PC-9 (cell line): ENCODE data around the gene CYGB.

Source experiments
- CTCF ChIP-seq: fragments of 200-600 bp; sonication (generic); conservative IDR thresholded peaks from 2 replicates; pipeline ENCODE4 v1.6.1; 2017; ENCODE audit warnings: mixed run types, antibody characterized with exemption, mild to moderate bottlenecking, moderate library complexity
- EZH2 ChIP-seq: fragments of 200-600 bp; sonication (generic); IDR thresholded peaks from 2 replicates; pipeline ENCODE4 v1.8.0; 2017; ENCODE audit warnings: antibody characterized with exemption, low read depth

GRCh38 chr17:76498876-76499251, 38.6 kb downstream of the CYGB start:
- TF ChIP-seq CTCF (no peak), EZH2 (no peak)
